ENCODE data around the gene FLT1. TPM values are rescaled to one million over a fixed set of nuclear protein-coding genes. Genes with fewer than 3 reads are reported as not detected.

Gene FLT1
- total RNA-seq, 1 experiment from 2014 or later: not detected

GRCh38 chr13:28447989-28448388 is 46.9 kb downstream of the FLT1 start:
- CTCF ChIA-PET: no interaction called here
- BruUV-seq (replicated peaks): no TSS peak
- no peak overlapping the region for H3K4me3 Mint-ChIP-seq (ENCODE audit: low read depth, unreplicated experiment)
- H3K36me3 Mint-ChIP-seq (ENCODE audit: insufficient read depth, unreplicated experiment): peaks cover 3% of the 10 kb centered on the region
- TF ChIP-seq CTCF (IDR thresholded peaks at IDR 0.05; ENCODE audit: unreplicated experiment): no peak
- peaks cover 20% of the 10 kb centered on the region for H3K27me3 Mint-ChIP-seq (ENCODE audit: unreplicated experiment)
- intact Hi-C loops (cut with micrococcal nuclease; ENCODE audit: unreplicated experiment): no loop called here
- DNase-seq: no peak
- no peak overlapping the region for H3K27ac Mint-ChIP-seq (ENCODE audit: unreplicated experiment)
- H3K9me3 Mint-ChIP-seq (ENCODE audit: low read depth, unreplicated experiment): no peaks in the 10 kb centered on the region
- no peaks in the 10 kb centered on the region for H3K4me1 Mint-ChIP-seq (ENCODE audit: low read depth, unreplicated experiment)

GRCh38 chr13:28447206-28447605 is 47.7 kb downstream of the FLT1 start:
- CTCF ChIA-PET: no interaction called here
- Mint-ChIP-seq H3K9me3 (ENCODE audit: low read depth, unreplicated experiment) (no peaks in the 10 kb centered on the region), H3K4me1 (ENCODE audit: low read depth, unreplicated experiment) (no peaks in the 10 kb centered on the region), H3K36me3 (ENCODE audit: insufficient read depth, unreplicated experiment) (no peaks in the 10 kb centered on the region), H3K27ac (ENCODE audit: unreplicated experiment) (no peak overlapping the region), H3K4me3 (ENCODE audit: low read depth, unreplicated experiment) (no peak overlapping the region), H3K27me3 (ENCODE audit: unreplicated experiment) (peaks cover 18% of the 10 kb centered on the region)
- intact Hi-C loops (cut with micrococcal nuclease; ENCODE audit: unreplicated experiment): no loop called here
- BruUV-seq (replicated peaks): no TSS peak
- TF ChIP-seq CTCF (IDR thresholded peaks at IDR 0.05; ENCODE audit: unreplicated experiment): no peak
- DNase-seq: no peak

- H3K4me1 Mint-ChIP-seq (ENCODE audit: low read depth, unreplicated experiment): no peaks in the 10 kb centered on the region
- no peak for DNase-seq
- intact Hi-C loops (cut with micrococcal nuclease; ENCODE audit: unreplicated experiment): no loop called here
- no peak for TF ChIP-seq CTCF (IDR thresholded peaks at IDR 0.05; ENCODE audit: unreplicated experiment)
- no peaks in the 10 kb centered on the region for H3K36me3 Mint-ChIP-seq (ENCODE audit: insufficient read depth, unreplicated experiment)
- no peak overlapping the region for H3K27ac Mint-ChIP-seq (ENCODE audit: unreplicated experiment)
- peaks cover 47% of the 10 kb centered on the region for H3K27me3 Mint-ChIP-seq (ENCODE audit: unreplicated experiment)
- no peak overlapping the region for H3K4me3 Mint-ChIP-seq (ENCODE audit: low read depth, unreplicated experiment)
- H3K9me3 Mint-ChIP-seq (ENCODE audit: low read depth, unreplicated experiment): peaks cover 2% of the 10 kb centered on the region
- CTCF ChIA-PET: no interaction called here
- BruUV-seq (replicated peaks): no TSS peak
These were observed 52.1 kb downstream of the FLT1 start for GRCh38 chr13:28442839-28443238.

GRCh38 chr13:28441529-28441928 is 53.4 kb downstream of the FLT1 start:
- no peak overlapping the region for H3K27ac Mint-ChIP-seq (ENCODE audit: unreplicated experiment)
- H3K36me3 Mint-ChIP-seq (ENCODE audit: insufficient read depth, unreplicated experiment): no peaks in the 10 kb centered on the region
- H3K4me1 Mint-ChIP-seq (ENCODE audit: low read depth, unreplicated experiment): no peaks in the 10 kb centered on the region
- no TSS peak for BruUV-seq (replicated peaks)
- CTCF ChIA-PET: no interaction called here
- TF ChIP-seq CTCF (IDR thresholded peaks at IDR 0.05; ENCODE audit: unreplicated experiment): no peak
- no peak for DNase-seq
- H3K4me3 Mint-ChIP-seq (ENCODE audit: low read depth, unreplicated experiment): no peak overlapping the region
- intact Hi-C loops (cut with micrococcal nuclease; ENCODE audit: unreplicated experiment): no loop called here
- peaks cover 2% of the 10 kb centered on the region for H3K9me3 Mint-ChIP-seq (ENCODE audit: low read depth, unreplicated experiment)
- H3K27me3 Mint-ChIP-seq (ENCODE audit: unreplicated experiment): peaks cover 55% of the 10 kb centered on the region

All from Calu3 (cell line).